H9 (cell line): ENCODE measurements around the gene PIP5KL1. TPM values are rescaled to one million over a fixed set of nuclear protein-coding genes. Genes with fewer than 3 reads are reported as not detected.

Experiments used
- DNase-seq: peaks from one replicate; pipeline ENCODE4 v3.0.0-alpha.2; 2017
- H2AFZ ChIP-seq: one replicate; pipeline ENCODE4 v1.6.1; 2013; ENCODE audit warnings: mild to moderate bottlenecking, low read length, control low read depth, moderate library complexity
- H2AK5ac ChIP-seq: 2 replicates; pipeline ENCODE4 v1.6.1; 2013; ENCODE audit warnings: low read length, control low read depth, mixed read lengths; ENCODE audit not compliant: insufficient read length
- H2BK120ac ChIP-seq: one replicate; pipeline ENCODE4 v1.6.1; 2013; ENCODE audit warnings: low read depth, mild to moderate bottlenecking, low read length, control low read depth, inconsistent platforms; ENCODE audit not compliant: poor library complexity, severe bottlenecking
- H2BK12ac ChIP-seq: 2 replicates; pipeline ENCODE4 v1.6.1; 2013; ENCODE audit warnings: low read length, control low read depth, mixed read lengths, low read depth; ENCODE audit not compliant: insufficient read length
- H2BK15ac ChIP-seq: 2 replicates; pipeline ENCODE4 v1.6.1; 2013; ENCODE audit warnings: low read depth, low read length, control low read depth
- H2BK20ac ChIP-seq: one replicate; pipeline ENCODE4 v1.6.1; 2013; ENCODE audit warnings: low read depth, mild to moderate bottlenecking, low read length, control low read depth, inconsistent platforms; ENCODE audit not compliant: poor library complexity, severe bottlenecking
- H2BK5ac ChIP-seq: 2 replicates; pipeline ENCODE4 v1.6.1; 2013; ENCODE audit warnings: low read length, control low read depth, mixed read lengths; ENCODE audit not compliant: insufficient read length
- H3K14ac ChIP-seq: 2 replicates; pipeline ENCODE4 v1.6.1; 2013; ENCODE audit warnings: low read length, control low read depth; ENCODE audit not compliant: insufficient read depth
- H3K18ac ChIP-seq: 2 replicates; pipeline ENCODE4 v1.6.1; 2013; ENCODE audit warnings: low read depth, mild to moderate bottlenecking, mixed read lengths, low read length, control low read depth; ENCODE audit not compliant: insufficient read length
- H3K23ac ChIP-seq: 2 replicates; pipeline ENCODE4 v1.6.1; 2013; ENCODE audit warnings: low read length, control low read depth, mixed read lengths, low read depth; ENCODE audit not compliant: insufficient read length
- H3K23me2 ChIP-seq: 2 replicates; pipeline ENCODE4 v1.6.1; 2013; ENCODE audit warnings: low read depth, mild to moderate bottlenecking, mixed read lengths, low read length, control low read depth; ENCODE audit not compliant: insufficient read length, poor library complexity, severe bottlenecking
- H3K27ac ChIP-seq: 2 replicates; pipeline ENCODE4 v1.5.1; 2013; ENCODE audit warnings: low read length, control low read depth, mixed read lengths, low read depth; ENCODE audit not compliant: insufficient read length
- H3K27me3 ChIP-seq: 2 replicates; pipeline ENCODE4 v1.6.1; 2013; ENCODE audit warnings: low read length, control low read depth, inconsistent platforms; ENCODE audit not compliant: insufficient read depth
- H3K4ac ChIP-seq: 2 replicates; pipeline ENCODE4 v1.6.1; 2013; ENCODE audit warnings: low read depth, mild to moderate bottlenecking, control low read depth, inconsistent platforms, low read length, moderate library complexity
- H3K4me1 ChIP-seq: 2 replicates; pipeline ENCODE4 v1.6.1; 2013; ENCODE audit warnings: low read length, control low read depth, inconsistent platforms; ENCODE audit not compliant: insufficient read depth
- H3K4me2 ChIP-seq: 2 replicates; pipeline ENCODE4 v1.6.1; 2013; ENCODE audit warnings: low read length, control low read depth, mixed read lengths; ENCODE audit not compliant: insufficient read length, insufficient read depth
- H3K56ac ChIP-seq: 2 replicates; pipeline ENCODE4 v1.6.1; 2013; ENCODE audit warnings: low read depth, mild to moderate bottlenecking, mixed read lengths, low read length, control low read depth; ENCODE audit not compliant: insufficient read length
- H3K79me1 ChIP-seq: 2 replicates; pipeline ENCODE4 v1.6.1; 2013; ENCODE audit warnings: low read depth, mild to moderate bottlenecking, moderate library complexity, low read length, control low read depth, inconsistent platforms; ENCODE audit not compliant: insufficient read depth, poor library complexity, severe bottlenecking
- H3K79me2 ChIP-seq: 2 replicates; pipeline ENCODE4 v1.6.1; 2013; ENCODE audit warnings: low read length, control low read depth, inconsistent platforms; ENCODE audit not compliant: insufficient read depth
- H3K9ac ChIP-seq: 2 replicates; pipeline ENCODE4 v1.6.1; 2013; ENCODE audit warnings: low read length, control low read depth, mixed read lengths; ENCODE audit not compliant: insufficient read length; ENCODE audit errors: extremely low read depth
- H3K9me3 ChIP-seq: one replicate; pipeline ENCODE4 v1.6.1; 2013; ENCODE audit warnings: low read depth, low read length, inconsistent platforms; ENCODE audit not compliant: control insufficient read depth
- H3T11ph ChIP-seq: one replicate; pipeline ENCODE4 v1.6.1; 2013; ENCODE audit warnings: mild to moderate bottlenecking, low read length, control low read depth, inconsistent platforms
- H4K20me1 ChIP-seq: one replicate; pipeline ENCODE4 v1.6.1; 2013; ENCODE audit not compliant: control insufficient read depth, insufficient read length, insufficient read depth
- H4K5ac ChIP-seq: 2 replicates; pipeline ENCODE4 v1.6.1; 2013; ENCODE audit warnings: low read depth, mild to moderate bottlenecking, mixed read lengths, low read length, control low read depth; ENCODE audit not compliant: insufficient read length
- H4K8ac ChIP-seq: replicated peaks from 2 replicates; pipeline ENCODE4 v1.6.1; 2013; ENCODE audit warnings: low read length, control low read depth, mixed read lengths, low read depth; ENCODE audit not compliant: insufficient read length
- H4K91ac ChIP-seq: 2 replicates; pipeline ENCODE4 v1.6.1; 2013; ENCODE audit warnings: low read depth, mild to moderate bottlenecking, moderate library complexity, mixed read lengths, low read length, control low read depth; ENCODE audit not compliant: insufficient read length
- H3K27ac Mint-ChIP-seq, 3 experiments: 2 replicates in 2 of 3; 3 replicates in 1 of 3; pipeline ENCODE4 v1.8.0; 2020 to 2021; ENCODE audit warnings: mixed read lengths in 3 of 3, mild to moderate bottlenecking in 1 of 3, moderate library complexity in 1 of 3
- H3K27me3 Mint-ChIP-seq: 2 replicates; pipeline ENCODE4 v1.8.0; 2021; ENCODE audit warnings: low read depth, mild to moderate bottlenecking, moderate library complexity, mixed read lengths
- H3K36me3 Mint-ChIP-seq, 3 experiments: 2 replicates in 2 of 3; 3 replicates in 1 of 3; pipeline ENCODE4 v1.8.0; 2020 to 2021; ENCODE audit warnings: low read depth in 3 of 3, mixed read lengths in 3 of 3; ENCODE audit not compliant: insufficient read depth in 1 of 3
- H3K4me1 Mint-ChIP-seq, 2 experiments: 2 replicates each; pipeline ENCODE4 v1.8.0; 2020; ENCODE audit warnings: mixed read lengths in 2 of 2
- H3K4me3 Mint-ChIP-seq, 2 experiments: 2 replicates in 1 of 2; 3 replicates in 1 of 2; pipeline ENCODE4 v1.8.0; 2020 to 2021; ENCODE audit warnings: mild to moderate bottlenecking in 2 of 2, mixed read lengths in 2 of 2, moderate library complexity in 1 of 2
- H3K9me3 Mint-ChIP-seq, 2 experiments: 2 replicates in 1 of 2; 3 replicates in 1 of 2; pipeline ENCODE4 v1.8.0; 2020; ENCODE audit warnings: mild to moderate bottlenecking in 2 of 2, mixed read lengths in 2 of 2, moderate library complexity in 1 of 2
- CTCF ChIP-seq: fragments of 200-600 bp; sonication (generic); conservative IDR thresholded peaks from 3 replicates; pipeline ENCODE4 v1.8.0; 2021; ENCODE audit warnings: antibody characterized with exemption, mild to moderate bottlenecking
- WGBS: extraction: QIAGEN DNeasy Blood & Tissue Kit; methylation state at CpG from one replicate; pipeline ENCODE4 v1.1.7; 2013; ENCODE audit warnings: missing lambda C conversion rate, low lambda C conversion rate, mixed read lengths; ENCODE audit not compliant: insufficient read length; ENCODE audit errors: extremely low coverage; 5-methylcytosine and 5-hydroxymethylcytosine counted together
- total RNA-seq: library from RNA; stranded (reverse); gene quantifications from 2 replicates; pipeline ENCODE4 v1.2.1, GENCODE V29; 2021

PIP5KL1 gene
- total RNA-seq, 1 experiment from 2014 or later: 11.6 TPM

GRCh38 chr9:127912882-127913281 is 17.7 kb downstream of the PIP5KL1 start:
- TF ChIP-seq CTCF: no peak
- Histone ChIP-seq H4K5ac (no peak overlapping the region), H2AK5ac (no peak overlapping the region)

More at GRCh38 chr9:127912882-127913281, 17.7 kb downstream of the PIP5KL1 start:
- no peak overlapping the region for H2BK5ac ChIP-seq
- no peak overlapping the region for H3K9ac ChIP-seq
- H3K18ac ChIP-seq: no peak overlapping the region
- H3K23ac ChIP-seq: no peak overlapping the region
- H3K4me1 ChIP-seq: peaks cover 2% of the 10 kb centered on the region; the same call in 1 of the 2 replicates
- no peak overlapping the region for H3K27ac Mint-ChIP-seq
- no peak overlapping the region for H2BK12ac ChIP-seq
- H3K36me3 Mint-ChIP-seq: peaks cover 9 to 19% (median 9%) of the 10 kb centered on the region in 3 experiments
- no peaks in the 10 kb centered on the region for H3K9me3 Mint-ChIP-seq
- H3K9me3 ChIP-seq: no peaks in the 10 kb centered on the region
- peaks cover 7 to 11% of the 10 kb centered on the region in 2 experiments for H3K4me1 Mint-ChIP-seq
- no peak overlapping the region for H2AFZ ChIP-seq
- H3K4ac ChIP-seq: no peak overlapping the region
- no peak overlapping the region for H3K4me2 ChIP-seq
- no peak overlapping the region for H3K56ac ChIP-seq
- no peak overlapping the region for H2BK20ac ChIP-seq
- DNase-seq: no peak
- H3K23me2 ChIP-seq: peaks cover 5% of the 10 kb centered on the region
- no peak overlapping the region for H3K27ac ChIP-seq
- no peak overlapping the region for H2BK120ac ChIP-seq
- H4K8ac ChIP-seq: no peak overlapping the region
- H3K27me3 ChIP-seq: peaks cover 2% of the 10 kb centered on the region; the same call in 1 of the 2 replicates
- peaks cover 2% of the 10 kb centered on the region for H4K20me1 ChIP-seq
- no peak overlapping the region for H2BK15ac ChIP-seq
- no peak overlapping the region for H3T11ph ChIP-seq
- no peak overlapping the region for H3K4me3 Mint-ChIP-seq
- H3K79me1 ChIP-seq: no peaks in the 10 kb centered on the region
- H3K79me2 ChIP-seq: no peaks in the 10 kb centered on the region
- H3K27me3 Mint-ChIP-seq: peaks cover 9% of the 10 kb centered on the region
- no peak overlapping the region for H4K91ac ChIP-seq
- H3K14ac ChIP-seq: no peak overlapping the region
- WGBS: no CpG with 5 or more reads among the region's 5 CpGs
